ENCODE measurements around the gene NRTN. TPM values are rescaled to one million over a fixed set of nuclear protein-coding genes. Genes with fewer than 3 reads are reported as not detected.
A peak's percentile ranks its signal among the peaks of the same experiment; 100 is the strongest.

NRTN gene
- total RNA-seq, 6 donors from 2014 or later = 0.77 to 13.3 (median 4.5) TPM

DNA sequence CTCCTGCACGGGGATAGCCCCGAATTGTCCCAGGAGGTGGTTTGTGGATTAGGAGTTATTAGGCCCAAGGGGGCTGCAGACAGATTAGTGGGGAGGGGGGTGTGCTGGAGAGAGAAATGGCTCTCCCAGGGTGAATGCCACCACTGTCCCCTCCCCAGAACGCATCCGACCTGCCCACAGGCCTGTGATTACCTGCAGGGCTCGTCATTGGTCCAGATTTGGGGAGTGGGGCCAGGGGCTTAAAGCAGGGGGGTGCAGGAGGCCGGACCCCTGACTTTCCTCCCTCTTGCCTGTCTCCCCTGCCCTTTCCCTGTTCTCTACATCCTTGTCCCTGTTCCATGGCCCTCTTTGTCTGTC lies 1.2 kb downstream of the NRTN start:
- H3K27ac ChIP-seq = peak overlapping the region in 1 of 4 donors; percentile 34
- H3K27me3 ChIP-seq = peaks cover 0 to 29% (median 11%) of the 10 kb centered on the region in 4 donors
- peaks cover 17 to 36% (median 19%) of the 10 kb centered on the region in 4 donors for H3K4me1 ChIP-seq
- no peak for TF ChIP-seq EP300 (IDR thresholded peaks at IDR 0.05)
- TF ChIP-seq, protein P1, sequence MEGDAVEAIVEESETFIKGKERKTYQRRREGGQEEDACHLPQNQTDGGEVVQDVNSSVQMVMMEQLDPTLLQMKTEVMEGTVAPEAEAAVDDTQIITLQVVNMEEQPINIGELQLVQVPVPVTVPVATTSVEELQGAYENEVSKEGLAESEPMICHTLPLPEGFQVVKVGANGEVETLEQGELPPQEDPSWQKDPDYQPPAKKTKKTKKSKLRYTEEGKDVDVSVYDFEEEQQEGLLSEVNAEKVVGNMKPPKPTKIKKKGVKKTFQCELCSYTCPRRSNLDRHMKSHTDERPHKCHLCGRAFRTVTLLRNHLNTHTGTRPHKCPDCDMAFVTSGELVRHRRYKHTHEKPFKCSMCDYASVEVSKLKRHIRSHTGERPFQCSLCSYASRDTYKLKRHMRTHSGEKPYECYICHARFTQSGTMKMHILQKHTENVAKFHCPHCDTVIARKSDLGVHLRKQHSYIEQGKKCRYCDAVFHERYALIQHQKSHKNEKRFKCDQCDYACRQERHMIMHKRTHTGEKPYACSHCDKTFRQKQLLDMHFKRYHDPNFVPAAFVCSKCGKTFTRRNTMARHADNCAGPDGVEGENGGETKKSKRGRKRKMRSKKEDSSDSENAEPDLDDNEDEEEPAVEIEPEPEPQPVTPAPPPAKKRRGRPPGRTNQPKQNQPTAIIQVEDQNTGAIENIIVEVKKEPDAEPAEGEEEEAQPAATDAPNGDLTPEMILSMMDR (IDR thresholded peaks at IDR 0.05) = peak in 1 of 6 experiments; percentile 17
- TF ChIP-seq POLR2AphosphoS5 (IDR thresholded peaks at IDR 0.05) = no peak
- DNase-seq = no peak
- WGBS, 2 donors = 37 to 46% methylated on average over 6 of the region's 6 CpGs
- no peaks in the 10 kb centered on the region for H3K9me3 ChIP-seq
- peak overlapping the region in 1 of 4 donors; percentile 47 for H3K4me3 ChIP-seq
- ATAC-seq (ENCODE audit: low FRiP score in 2 of 2) = no peak
- no peaks in the 10 kb centered on the region for H3K36me3 ChIP-seq

DNA sequence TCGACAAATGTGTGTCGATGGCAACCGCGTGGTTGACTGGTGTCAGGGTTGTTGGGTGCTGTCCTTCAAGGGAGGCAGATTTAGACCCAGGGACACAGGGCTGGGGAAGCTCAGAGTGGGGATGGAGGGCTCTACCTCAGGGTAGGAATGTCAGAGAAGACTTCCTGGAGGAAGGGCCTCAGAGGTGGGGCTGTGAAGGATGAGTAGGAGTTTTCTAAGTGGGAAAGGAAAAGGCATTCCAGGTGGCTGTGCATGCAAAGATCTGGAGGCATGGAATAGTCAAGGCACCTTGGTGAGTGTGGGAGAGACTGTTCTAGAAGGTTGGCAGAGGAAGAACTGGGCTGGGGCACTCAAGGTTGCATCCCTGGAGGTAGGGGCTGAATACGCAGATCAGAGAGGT lies 2.0 kb downstream of the NRTN start:
- TF ChIP-seq POLR2A (IDR thresholded peaks at IDR 0.05) (no peak), POLR2AphosphoS5 (IDR thresholded peaks at IDR 0.05) (no peak), EP300 (IDR thresholded peaks at IDR 0.05) (no peak)
- TF ChIP-seq, protein P1 (IDR thresholded peaks at IDR 0.05) = no peak
- Histone ChIP-seq H3K27me3 (peaks cover 0 to 24% (median 10%) of the 10 kb centered on the region in 4 donors), H3K4me1 (peaks cover 17 to 34% (median 19%) of the 10 kb centered on the region in 4 donors), H3K27ac (no peak overlapping the region), H3K36me3 (no peaks in the 10 kb centered on the region), H3K4me3 (no peak overlapping the region), H3K9me3 (no peaks in the 10 kb centered on the region)
- WGBS, 2 donors = 89 to 99% methylated on average over 5 of the region's 5 CpGs
- DNase-seq = no peak
- no peak for ATAC-seq (ENCODE audit: low FRiP score in 2 of 2)

DNA sequence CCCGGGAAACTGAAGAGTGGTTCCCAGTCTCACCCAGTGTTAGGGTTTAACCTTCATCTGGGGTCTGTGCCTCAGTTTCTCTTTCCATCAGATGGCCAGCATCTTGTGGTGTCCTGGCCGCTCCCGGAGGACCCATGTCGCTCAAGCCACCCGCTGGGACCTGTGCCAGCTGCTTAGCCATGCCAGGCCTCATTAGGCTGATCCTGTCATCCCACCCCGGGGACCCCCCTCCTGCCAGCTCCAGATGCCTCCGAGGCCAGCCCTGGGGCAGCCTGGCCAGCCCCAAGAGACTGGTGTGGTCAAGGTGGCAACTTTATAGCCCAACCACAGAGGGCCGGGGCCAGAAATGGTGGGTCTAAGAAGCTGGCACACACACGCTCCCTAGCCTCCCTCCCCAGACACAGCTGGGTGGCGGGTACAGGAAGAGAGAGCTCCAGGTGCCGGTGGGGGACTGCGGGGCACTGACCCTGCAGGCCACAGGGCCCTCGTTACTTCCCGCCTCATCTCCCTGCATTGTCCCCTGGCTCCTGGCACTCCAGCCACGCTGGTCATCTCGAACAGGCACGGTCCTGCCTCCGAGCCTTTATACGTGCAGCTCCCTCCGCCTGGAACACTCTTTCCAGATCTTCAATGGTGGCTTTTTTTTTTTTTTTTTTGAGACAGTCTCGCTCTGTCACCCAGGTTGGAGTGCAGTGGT lies 3.4 kb downstream of the NRTN start:
- Histone ChIP-seq H3K27me3 (peaks cover 0 to 17% (median 8%) of the 10 kb centered on the region in 4 donors), H3K9me3 (no peaks in the 10 kb centered on the region), H3K4me3 (no peak overlapping the region), H3K36me3 (no peaks in the 10 kb centered on the region), H3K4me1 (peaks cover 13 to 25% (median 17%) of the 10 kb centered on the region in 4 donors), H3K27ac (no peak overlapping the region)
- ATAC-seq (ENCODE audit: low FRiP score in 2 of 2) (no peak), DNase-seq (no peak)
- TF ChIP-seq POLR2A (IDR thresholded peaks at IDR 0.05) = no peak
- TF ChIP-seq EP300 (IDR thresholded peaks at IDR 0.05) = no peak
- TF ChIP-seq, protein P1 (IDR thresholded peaks at IDR 0.05) = no peak
- TF ChIP-seq POLR2AphosphoS5 (IDR thresholded peaks at IDR 0.05) = no peak
- WGBS, 2 donors = 85 to 89% methylated on average over 17 to 20 of the region's 21 CpGs

DNA sequence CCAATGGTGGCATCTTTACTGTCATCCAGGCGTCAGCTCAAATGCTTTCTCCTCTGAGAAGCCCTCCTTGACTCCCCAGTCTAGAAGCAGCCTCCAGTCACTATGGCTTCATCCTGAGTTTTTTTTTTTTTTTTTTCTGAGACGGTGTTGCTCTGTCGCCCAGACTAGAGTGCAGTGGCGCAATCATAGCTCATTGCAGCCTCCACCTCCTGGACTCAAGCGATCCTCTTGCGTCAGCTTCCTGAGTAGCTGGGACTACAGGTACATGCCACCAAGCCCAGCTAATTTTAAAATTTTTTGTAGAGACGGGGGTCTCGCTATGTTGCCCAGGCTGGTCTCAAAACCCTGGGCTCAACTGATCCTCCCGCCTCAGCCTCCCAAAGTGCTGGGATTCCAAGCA lies 4.2 kb downstream of the NRTN start:
- H3K27ac ChIP-seq = peak overlapping the region in 1 of 4 donors; percentile 30
- no peaks in the 10 kb centered on the region for H3K9me3 ChIP-seq
- H3K36me3 ChIP-seq = no peaks in the 10 kb centered on the region
- 55 to 57% methylated on average over 9 of the region's 9 CpGs for WGBS, 2 donors
- H3K4me1 ChIP-seq = peaks cover 5 to 17% (median 10%) of the 10 kb centered on the region in 4 donors
- peaks cover 0 to 15% (median 6%) of the 10 kb centered on the region in 4 donors for H3K27me3 ChIP-seq
- no peak overlapping the region for H3K4me3 ChIP-seq
- peak in 1 of 2 donors; percentile 90 for DNase-seq
- no peak for ATAC-seq (ENCODE audit: low FRiP score in 2 of 2)
- TF ChIP-seq, protein P1 (IDR thresholded peaks at IDR 0.05) = no peak
- TF ChIP-seq POLR2AphosphoS5 (IDR thresholded peaks at IDR 0.05) (no peak), EP300 (IDR thresholded peaks at IDR 0.05) (no peak), POLR2A (IDR thresholded peaks at IDR 0.05) (no peak)

DNA sequence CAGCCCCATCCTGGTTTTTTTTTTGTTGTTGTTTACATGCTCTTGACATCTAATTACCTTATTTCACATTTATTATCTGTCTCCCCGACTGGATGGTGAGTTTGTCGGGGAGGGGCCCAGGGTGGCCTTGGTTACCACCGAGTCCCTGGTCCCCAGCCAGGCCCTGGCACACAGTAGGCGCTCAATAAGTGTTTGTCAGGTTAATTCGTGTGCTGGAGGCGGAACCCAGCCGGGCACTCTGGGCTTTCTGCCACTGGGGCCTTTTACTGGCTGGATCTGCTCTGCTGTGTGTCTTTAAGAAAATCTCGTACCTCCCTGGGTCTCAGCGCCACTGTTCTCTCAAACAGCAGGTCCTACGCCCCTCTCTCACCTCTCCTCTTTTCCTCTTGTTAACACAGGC lies 4.6 kb downstream of the NRTN start:
- Histone ChIP-seq H3K36me3 (no peaks in the 10 kb centered on the region), H3K27ac (peak overlapping the region in 1 of 4 donors; percentile 30), H3K9me3 (no peaks in the 10 kb centered on the region), H3K4me1 (peaks cover 2 to 13% (median 7%) of the 10 kb centered on the region in 4 donors), H3K27me3 (peaks cover 0 to 11% (median 4%) of the 10 kb centered on the region in 4 donors), H3K4me3 (no peak overlapping the region)
- 59 to 65% methylated on average over 10 of the region's 10 CpGs for WGBS, 2 donors
- no peak for TF ChIP-seq POLR2A (IDR thresholded peaks at IDR 0.05)
- TF ChIP-seq EP300 (IDR thresholded peaks at IDR 0.05) = no peak
- TF ChIP-seq POLR2AphosphoS5 (IDR thresholded peaks at IDR 0.05) = no peak
- TF ChIP-seq, protein P1 (IDR thresholded peaks at IDR 0.05) = no peak
- no peak for DNase-seq
- no peak for ATAC-seq (ENCODE audit: low FRiP score in 2 of 2)
